Globus pallidus (tissue), 1 donor: ENCODE results near the gene ISG20L2.

Experiments used
- DNase-seq: peaks from one replicate; pipeline ENCODE4 v3.0.0-alpha.2; 2015; ENCODE audit warnings: low spot score

The ISG20L2 gene

DNA sequence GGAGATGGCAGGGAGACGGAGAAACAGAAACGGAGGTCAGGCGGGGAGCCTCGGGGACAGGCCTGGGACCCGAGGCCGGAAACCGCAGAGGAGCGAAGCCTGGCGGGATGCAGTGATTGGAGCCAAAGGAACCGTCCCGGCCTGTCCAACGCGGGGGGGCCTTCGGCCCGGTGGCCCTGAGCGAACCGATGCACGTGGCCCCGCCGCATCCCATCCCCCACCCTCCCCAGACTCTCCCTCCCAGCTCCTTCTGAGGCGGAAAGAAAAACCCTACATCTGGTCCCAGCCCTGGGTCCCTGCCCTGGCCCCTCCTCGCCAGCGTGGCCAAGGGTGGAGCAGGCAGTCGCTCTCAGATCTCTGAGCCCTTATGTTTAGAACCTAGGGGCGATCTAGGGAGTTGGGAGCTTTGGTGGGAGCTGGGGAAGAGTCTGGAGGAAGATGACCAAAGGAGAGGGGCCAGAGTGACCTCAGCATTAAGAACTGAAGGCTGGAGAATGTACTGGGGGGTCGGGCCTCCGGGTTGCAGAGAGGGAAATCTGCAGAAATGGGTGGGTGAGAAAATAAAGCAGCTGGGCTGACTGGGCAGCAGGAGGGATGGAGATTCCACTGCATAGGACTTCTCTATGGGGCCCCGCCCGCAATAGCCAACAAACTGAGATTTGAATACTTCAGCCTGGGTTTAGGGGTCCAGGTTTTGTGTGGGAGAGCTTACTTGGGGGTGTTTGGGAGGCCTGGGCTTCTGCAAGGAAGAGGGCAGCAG, 21.7 kb downstream of the ISG20L2 start:
- DNase-seq = no peak

DNA sequence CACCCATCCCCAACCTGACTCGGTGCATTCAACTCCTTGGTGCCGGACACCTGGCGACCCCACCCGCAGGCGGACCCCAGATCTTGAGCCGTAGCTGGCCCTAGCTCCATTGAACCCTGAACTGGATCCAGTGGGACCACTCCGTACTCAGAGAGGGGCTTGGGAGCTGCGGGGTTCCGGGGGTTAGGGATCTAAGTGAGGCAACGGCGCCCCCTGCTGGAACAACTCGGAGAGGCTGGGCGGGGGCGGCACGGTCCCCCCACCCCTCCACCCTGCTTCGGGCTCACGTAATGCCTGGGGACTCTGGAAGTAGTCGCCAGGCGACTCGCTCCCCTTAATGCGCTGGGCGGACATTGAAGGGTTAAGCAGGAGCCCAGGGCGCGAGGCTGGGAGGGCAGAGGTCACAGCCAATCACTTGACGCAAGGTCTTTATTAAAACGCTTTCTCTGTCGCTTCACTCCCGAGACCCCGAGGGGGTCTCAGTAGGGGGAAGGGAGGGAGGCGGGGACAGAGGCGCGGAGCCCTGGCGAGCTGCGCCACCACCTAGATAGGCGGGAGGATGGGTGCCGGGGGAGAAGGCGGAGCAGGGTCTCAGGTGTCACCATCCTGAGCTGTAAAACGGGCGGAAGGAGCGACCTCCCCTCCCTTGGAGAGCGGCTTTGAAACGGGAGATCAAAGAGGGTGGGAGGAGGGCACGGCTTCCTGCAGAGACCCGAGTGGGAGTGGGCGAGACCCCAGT, 22.5 kb downstream of the ISG20L2 start:
- DNase-seq = no peak

DNA sequence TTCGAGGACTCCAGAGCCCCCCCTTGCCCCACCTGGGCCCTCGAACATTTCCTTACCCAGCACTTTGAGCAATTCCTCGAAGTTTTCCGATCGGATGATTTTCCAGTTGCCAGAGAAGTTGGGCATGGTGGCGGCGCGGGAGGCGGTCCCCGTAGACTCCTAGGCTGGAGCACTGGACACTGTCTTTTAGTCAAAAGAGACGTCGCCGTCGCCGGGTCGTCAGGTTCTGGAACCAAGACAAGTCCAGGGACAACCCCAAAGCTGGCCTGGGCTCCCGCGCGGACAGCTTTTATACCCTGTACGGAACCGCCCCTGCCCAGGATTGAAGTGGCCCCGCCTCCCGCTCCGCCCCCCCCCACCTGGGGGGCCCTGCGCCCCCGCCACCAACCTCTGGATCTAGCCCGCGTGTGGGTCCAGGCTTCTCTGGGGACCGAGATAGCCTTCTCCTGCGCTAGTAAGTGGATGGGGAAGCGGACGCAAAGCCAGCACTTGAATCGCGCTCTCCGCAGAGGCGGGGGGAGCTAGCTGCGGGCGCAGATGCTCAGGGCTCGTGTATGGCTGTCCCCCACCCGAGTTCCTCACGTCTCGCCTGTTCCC, 23.1 kb downstream of the ISG20L2 start, which contains the start of gene CRABP2:
Gene CRABP2 (minus strand): TSS at position 263 of the 597 bp plus-strand sequence. CDS start 137 bp downstream, at position 126.
- no peak for DNase-seq

DNA sequence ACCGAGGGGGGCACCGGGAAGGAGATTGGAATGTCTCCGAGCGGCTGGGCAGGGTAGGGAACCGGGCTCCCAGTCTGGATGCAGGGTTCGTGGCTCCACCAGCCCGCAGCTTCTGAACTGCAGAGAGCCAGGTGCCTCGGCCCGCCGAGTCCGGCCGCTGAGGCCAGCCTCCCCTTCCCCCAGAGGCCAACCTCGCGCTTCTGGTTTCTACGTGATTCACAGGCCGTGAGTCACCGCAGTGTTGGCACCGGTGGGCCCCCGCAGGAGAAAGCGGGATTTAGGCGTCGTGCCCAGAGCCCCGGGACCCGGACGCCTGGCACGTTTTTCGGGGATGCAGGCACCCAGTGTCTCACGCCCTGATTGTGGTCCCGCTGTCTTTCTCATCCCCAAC, 23.6 kb downstream of the ISG20L2 start:
- DNase-seq = no peak

DNA sequence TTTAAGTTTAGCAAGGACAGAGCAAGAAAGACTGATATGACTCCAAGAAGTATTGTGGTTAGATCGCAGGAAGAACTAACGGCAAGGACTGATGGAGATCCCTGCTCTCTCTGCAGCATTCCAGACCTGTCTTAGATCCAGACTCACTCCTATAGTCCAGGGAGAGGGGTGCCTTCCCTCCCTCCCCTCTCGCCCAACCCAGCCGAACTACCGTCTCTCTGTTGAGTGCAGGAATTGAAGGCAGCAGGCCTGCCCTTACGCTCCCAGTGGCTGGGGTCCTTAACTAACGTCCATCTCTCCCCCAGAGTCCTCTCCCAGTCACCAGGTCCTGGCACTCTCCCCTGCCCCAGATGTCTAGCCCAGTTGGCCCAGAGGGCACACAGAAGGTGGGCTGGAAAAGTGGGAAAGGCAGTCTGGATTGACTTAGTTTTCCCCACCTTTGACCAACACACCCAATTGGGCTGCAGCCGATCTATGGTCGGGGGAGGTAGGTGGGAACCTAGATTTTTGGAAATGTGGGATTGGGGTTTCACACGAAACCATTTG, 24.3 kb downstream of the ISG20L2 start:
- no peak for DNase-seq

DNA sequence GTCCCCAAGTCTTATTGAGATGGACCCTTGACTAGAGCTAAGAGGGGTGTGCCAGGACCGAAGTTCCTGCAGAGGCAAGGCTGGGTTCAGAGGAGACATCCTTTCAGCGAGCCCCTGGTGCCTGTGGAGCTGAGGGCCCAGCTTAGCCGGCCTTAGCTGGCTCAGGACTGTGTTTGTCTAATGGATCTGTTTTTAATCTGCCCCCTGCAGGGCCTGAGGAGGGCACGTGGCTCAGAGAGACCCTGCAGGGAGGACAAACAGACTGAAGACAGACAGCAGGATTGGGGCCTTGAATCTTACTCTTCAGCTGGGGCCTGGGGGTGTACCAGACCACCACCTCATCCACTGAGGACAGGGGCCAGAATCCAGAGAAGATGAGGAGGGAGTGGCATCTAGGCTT, 24.8 kb downstream of the ISG20L2 start:
- no peak for DNase-seq

DNA sequence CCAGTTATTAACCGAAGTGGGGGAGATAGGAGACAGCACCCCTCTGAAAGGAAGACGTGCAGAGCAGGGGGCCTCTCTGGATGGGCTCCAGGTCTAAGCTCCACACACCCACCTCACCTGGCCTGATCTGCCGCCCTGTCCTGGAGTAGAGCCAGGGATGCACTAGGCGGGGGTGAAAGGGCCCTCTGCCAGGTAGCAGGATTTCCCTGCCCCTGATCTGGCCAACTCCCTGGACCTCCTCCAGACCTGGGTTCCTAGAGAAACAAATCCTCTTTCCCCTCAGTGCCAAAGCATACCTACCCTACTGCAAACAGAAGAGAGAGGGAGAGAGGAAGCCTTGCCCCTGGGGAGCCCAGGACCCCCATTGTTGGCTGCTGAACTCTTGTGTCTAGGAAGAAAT, 25.2 kb downstream of the ISG20L2 start:
- DNase-seq = no peak

DNA sequence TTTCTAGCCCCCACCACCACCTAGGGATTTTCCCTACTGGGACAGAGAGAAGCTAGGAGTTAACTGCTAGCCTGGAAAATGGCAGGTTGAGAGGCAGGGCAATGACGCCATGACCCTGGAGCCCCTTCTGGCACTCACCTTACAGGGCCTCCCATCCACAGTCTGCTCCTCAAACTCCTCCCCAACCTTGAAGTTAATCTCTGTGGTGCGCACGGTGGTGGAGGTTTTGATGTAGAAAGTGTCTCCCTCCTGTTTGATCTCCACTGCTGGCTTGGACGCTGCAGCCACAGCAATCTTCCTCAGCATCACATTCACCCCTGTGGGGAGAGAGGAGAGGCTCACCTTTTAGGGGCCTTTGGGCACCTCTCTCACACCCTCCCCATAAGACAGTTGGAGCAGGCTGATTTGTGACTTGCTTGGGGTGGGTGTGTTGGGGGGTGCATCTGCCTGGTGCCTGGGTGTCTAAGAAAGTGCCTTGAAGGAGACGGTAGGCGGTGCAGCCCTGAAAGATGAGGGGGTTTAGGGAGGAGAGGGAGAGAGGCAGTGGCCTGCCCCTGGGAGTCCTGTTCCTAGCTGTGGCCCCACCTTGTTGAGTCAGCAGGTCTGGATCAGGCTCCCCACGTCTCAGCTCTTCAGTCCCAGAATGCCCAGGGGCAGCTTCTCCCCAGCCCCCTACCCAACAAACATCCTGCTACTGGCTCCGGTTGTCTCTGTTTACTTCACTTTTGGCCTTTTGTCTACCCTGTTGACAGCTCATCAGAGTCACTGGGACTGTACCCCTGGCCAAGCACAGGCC, 27.6 kb downstream of the ISG20L2 start:
- no peak for DNase-seq

DNA sequence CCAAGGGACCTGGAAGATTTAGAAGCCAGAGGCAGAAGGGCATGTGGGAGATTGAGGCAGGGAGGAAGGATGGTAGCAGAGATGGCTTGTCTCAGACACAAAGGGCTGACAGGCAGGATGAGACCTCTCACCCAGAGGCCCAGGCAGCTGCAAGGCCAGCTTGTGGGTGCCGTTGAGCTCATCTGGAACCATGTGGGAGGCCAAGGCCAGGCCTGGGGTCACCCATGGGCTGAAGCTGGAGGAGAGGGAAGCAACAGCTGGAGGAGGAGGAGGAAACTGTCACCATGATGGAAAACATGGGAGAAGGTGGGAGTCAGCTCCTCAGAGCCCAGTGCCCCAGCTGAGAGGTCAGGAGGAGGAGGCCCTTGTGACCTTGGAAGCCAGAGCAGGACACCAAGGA, 29.6 kb downstream of the ISG20L2 start:
- no peak for DNase-seq

DNA sequence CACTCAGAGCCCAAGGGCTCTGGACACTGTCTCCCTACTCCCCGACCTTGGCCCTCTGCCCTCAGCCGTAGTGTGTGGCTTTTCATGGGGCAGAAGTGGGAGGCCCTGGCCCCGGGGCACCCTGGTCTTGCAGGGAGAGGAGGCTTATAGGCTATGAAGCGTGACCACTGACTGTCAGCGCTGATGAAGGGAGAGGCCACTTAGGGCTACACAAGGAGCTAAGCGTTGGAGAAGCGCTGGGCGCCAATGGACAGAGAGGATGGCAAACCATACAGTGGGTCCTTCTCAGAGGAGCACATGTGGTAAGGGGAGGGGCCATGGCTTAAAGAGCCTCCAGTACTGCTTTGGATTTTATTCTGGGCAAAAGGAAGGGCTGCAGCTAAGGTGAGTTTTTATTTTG, 31.1 kb downstream of the ISG20L2 start:
- no peak for DNase-seq

DNA sequence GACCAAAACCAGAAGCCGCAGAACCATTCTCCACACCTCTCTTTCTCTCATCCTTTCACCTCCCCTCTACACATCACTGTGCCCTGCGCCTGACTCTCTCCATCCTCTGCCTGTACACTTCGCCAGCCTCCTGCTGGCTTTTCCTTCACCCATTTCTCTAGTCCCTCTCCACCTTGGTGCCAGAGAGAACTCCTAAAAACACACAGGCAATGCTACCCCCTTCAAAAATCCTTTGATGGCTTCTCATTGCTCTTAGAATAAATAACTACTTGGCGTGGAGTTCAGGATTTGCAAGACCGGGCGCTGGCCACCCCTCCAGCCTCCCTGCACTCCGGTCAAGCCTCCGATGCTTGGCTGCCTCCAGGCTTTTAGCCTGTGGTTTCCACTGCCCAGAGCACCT, 31.8 kb downstream of the ISG20L2 start:
- no peak for DNase-seq

DNA sequence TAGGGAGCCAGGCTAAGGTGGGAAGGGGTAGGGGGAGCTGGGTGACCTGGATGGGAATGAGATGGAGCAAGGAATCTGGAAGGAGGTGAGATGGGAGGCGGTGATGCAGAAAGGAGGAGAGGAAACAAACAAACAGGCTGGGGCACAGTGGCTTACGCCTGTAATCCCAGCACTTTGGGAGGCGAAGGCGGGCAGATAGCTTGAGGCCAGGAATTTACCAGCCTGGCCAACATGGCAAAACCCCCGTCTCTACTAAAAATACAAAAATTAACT, 33.9 kb downstream of the ISG20L2 start:
- no peak for DNase-seq

DNA sequence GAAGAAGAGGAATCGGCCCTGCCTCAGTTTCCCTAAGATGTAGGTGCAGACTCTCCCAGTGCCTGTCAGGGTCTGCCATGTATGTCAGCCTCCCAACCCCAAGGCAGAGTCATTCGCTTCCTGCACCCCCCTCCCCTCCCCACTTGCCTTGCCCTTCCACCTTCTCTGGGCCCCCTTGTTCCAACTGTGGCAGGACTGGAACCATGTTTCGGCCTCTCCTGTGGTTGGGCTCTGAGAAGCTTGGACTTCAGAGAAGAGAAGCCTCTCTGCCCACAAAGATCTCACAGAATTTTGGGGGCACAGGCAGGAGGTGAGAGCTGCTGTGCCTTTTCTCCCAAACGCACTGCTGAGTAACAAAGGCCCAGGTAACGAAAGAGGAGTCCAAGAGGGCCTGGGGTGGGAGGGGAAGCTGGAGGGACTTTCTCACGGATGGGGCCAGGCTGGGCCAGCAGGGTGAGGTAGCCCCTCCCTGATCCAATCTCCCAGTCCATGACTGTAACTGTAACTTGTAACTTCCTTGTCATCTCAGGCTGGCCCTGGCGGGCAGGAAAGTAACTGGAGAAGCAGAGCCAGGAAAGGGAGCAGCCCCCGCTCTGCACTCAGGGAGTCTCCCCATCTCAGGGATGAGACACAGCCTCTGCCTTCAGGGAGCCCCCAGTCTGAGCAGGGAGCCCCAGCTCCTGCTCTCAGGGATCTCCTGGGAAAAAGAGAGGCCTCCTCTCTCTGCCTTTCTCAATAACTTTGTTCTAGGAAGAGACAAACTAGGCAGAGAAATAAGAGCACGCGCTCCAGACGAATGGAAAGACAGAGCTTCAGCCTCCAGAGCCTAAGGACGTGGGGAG, 34.5 kb downstream of the ISG20L2 start:
- DNase-seq = no peak

DNA sequence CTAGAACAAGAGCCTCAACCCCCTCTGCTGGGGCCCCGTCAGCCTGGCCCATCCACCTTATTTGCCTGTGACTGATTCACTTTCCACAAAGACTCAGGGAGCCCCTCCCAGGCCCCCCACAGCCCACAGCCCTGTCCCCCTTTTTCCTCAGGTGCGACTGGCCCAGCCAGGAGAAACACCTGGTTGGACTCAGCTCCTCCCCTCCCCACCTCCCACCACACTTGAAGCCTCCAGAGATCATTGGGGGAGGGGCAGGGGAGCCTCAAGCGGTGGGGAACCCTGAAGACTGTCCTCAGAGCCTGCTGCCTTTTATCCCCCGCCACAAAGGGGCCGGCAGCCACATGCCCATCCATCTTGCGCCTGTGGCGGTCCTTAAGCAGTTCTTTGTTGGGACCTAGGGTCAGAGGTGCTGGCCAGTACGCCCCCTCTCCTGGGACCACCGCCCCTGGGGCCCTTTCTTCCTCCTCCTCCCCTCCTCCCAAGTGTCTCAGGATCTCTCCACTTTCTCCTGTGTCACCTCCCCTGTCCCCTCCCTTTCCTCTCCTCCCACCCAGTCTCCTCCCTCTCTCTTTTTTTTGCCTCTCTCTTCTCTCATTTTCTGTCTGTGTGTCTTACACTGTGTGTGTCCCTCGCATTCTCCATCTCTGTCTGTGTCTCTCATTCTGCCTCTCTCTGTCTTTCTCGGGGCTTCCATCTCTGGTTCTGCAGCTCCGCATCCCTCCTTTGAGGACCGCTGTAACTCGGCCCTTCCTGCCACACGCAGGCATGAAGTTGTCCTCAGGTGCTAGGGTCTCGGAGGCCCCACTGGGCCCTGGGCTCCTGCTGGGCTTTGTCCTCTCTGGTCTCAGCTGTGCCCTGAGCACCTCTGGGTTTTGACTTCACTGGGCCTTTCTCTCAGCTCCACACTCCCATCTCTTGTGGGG, 35.4 kb downstream of the ISG20L2 start:
- DNase-seq = no peak

DNA sequence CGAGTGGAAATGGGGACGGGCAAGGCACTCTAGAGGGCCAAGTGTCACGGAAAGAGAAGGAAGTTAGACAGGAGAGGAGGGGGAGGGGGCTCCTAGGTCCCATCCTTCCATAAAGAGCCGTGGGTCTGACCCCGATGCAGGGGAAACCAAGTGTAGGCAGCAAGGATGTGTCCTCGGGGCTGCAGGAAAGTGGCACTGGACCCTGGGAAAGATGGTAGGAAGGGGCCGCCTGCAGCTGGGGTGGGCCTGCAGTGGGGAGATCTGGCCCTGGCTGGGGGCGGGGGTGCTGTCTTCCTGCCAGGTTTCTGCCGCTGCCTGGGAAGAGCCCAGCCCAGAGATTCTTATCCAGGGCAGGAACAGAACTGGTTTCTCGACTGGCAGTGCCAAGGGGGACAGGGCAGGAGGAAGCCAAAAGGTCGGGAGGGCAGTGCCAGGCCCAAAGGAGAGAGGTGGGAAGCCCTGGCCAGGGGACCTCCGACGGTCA, 36.1 kb downstream of the ISG20L2 start:
- DNase-seq = no peak

DNA sequence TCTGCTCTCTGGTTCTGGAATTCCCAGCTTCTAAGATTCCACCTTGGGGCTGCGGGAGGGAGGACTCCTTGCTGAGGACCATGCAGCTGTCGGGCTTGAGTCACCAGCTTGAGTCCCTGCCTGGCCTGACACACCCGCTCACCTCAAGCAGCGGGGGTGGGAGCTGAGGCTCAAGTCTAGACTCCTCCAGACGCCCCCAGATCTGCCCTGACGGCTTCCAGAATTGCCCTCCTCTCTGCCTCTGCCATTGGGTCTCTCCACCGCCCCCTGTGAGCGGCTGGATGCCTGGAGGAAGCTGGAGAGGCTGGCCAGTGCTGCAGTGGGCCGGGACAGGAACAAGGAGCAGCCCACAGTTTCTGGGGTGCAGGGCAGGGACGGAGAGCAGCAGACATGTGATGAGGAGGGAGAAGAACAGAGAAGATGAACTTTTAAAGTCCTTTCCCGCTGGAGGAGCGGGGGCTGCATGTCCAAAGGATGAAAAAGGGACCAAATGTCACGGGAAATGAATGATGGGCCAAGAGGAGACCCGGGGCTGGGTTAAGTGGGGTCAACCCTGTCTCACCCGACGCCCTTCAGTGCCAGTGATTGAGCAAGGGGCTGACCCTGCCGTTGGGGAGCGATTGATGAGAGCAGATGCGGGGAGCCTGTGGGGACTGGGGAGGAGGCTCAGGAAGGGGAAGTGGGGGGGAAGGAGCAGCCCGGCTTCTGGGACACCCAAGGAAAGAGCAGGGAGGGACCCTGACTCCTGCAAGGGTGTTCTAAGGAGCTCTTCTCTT, 36.7 kb downstream of the ISG20L2 start:
- DNase-seq = no peak

DNA sequence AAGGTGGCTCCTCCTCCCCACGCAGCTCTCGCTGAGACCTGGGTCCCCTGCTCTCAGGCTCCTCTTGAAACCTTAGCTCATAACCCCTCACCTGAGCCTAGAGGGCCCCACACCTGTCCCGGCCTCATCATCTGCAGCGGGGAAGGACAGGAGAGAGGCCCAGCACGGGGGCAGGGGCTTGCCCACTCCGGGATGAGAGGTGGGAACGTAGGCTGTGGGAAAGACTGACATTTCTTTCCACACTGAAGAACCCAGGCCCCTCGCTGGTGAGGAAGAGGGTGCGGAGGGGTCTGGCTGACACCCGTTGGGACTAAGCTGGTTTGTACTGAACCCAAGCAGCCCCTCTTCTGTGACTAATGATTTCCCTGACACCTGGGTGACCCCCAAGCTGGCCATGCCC, 37.4 kb downstream of the ISG20L2 start:
- DNase-seq = no peak

DNA sequence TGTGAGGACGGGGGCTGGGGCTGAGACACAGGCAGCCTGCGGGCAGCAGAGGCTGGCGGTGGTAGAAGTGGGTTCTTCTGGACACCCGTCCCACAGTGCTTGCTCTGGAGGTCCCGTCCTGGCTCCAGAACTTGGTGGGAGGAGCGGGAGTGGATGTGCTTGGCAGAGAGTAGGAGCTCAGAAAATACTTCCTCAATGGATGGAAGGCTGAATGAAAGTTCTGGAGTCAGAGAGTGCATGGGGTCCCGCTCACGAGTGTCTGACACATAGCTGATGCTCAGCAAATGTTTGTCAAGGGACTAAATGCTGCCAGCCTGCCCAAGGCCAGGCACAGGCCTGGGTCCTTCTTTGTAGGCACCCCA, 37.9 kb downstream of the ISG20L2 start:
- no peak for DNase-seq

DNA sequence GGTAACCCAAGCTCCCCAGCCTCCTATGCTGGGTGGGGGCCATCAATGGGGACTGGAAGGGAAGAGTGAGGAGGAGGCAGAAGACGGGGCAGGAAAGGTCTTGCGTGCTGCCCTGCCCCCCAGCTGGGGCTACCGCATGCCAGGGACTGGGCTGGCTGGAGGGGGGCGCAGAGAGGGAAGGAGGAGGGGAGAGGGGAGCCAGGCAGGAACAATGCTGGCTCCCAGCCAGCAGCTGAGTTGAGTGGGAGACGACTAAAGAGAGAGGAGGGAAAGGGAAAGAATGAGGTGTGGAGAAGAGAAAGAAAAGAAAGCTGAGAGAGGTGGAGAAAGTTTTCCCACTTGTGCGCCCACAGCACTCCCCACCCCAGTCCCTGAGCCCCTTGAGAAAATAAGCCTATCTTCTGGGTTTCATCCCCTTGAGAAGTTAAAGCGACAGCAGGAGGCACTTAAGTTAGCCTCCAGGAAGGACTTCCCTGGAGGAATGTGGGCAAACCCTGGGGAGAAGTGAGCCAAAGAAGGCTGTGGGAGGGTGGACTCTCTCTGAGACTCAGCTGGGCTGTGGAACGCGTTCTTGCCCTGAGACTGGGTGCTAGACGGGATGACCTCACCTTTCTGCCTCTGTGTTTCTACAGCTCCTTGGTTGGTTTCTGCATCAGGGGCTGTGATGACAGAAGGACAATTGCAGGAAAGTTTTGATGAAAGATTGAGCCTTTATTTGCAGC, 38.5 kb downstream of the ISG20L2 start:
- DNase-seq = no peak
